Stomach (tissue), 4 donors: Measurements from ENCODE around the gene SRP14.
A peak's percentile ranks its signal among the peaks of the same experiment; 100 is the strongest.

Experiments used
- POLR2A ChIP-seq, 4 donors: fragments of 450-650 bp; IDR thresholded peaks; one replicate each; pipeline ENCODE4 v1.6.1; 2016; ENCODE audit warnings: antibody characterized with exemption in 4 of 4, control low read depth in 2 of 4, mild to moderate bottlenecking in 1 of 4, moderate library complexity in 1 of 4
- POLR2AphosphoS5 ChIP-seq, 3 donors: sonication (generic); formaldehyde crosslinking; IDR thresholded peaks; one replicate each; pipeline ENCODE4 v1.6.1; 2016; ENCODE audit warnings: antibody characterized with exemption in 3 of 3
- TF ChIP-seq, protein P1 (sequence below), 7 experiments: fragments of 450-650 bp in 4 of 7; fragments of 200-600 bp in 3 of 7; sonication (generic) in 3 of 7; IDR thresholded peaks; one replicate each; pipeline ENCODE4 v1.5.1; 2016 to 2019; ENCODE audit warnings: antibody characterized with exemption in 7 of 7, control low read depth in 2 of 7, mild to moderate bottlenecking in 1 of 7

DNA sequence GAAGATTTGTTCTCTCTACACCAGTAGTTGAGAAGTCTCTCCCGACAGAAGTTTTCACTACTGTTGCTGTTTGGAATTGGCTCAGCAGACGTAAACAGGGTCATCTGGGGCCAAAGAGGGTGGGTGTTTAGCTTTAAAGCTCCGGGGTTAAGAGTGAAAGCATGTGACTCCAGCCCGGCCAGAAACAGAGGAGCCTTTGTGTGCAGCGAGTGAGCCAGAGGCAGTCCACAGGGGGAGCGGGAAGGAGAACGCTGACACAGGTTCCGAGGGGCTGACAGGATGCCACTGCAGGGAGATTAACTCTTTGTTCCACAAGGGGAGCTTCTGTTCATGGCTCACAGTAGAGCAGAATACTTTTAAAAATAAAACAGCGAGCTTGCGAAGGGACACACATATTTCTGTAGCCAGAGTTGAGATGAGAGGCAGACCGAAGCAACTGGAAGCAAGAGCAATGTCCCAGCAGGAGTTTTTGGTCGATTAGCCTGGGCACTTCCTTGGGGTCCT, 42.8 kb upstream of the SRP14 start:
- TF ChIP-seq, protein P1, sequence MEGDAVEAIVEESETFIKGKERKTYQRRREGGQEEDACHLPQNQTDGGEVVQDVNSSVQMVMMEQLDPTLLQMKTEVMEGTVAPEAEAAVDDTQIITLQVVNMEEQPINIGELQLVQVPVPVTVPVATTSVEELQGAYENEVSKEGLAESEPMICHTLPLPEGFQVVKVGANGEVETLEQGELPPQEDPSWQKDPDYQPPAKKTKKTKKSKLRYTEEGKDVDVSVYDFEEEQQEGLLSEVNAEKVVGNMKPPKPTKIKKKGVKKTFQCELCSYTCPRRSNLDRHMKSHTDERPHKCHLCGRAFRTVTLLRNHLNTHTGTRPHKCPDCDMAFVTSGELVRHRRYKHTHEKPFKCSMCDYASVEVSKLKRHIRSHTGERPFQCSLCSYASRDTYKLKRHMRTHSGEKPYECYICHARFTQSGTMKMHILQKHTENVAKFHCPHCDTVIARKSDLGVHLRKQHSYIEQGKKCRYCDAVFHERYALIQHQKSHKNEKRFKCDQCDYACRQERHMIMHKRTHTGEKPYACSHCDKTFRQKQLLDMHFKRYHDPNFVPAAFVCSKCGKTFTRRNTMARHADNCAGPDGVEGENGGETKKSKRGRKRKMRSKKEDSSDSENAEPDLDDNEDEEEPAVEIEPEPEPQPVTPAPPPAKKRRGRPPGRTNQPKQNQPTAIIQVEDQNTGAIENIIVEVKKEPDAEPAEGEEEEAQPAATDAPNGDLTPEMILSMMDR (IDR thresholded peaks at IDR 0.05) = no peak
- TF ChIP-seq POLR2A (IDR thresholded peaks at IDR 0.05) = peak in 1 of 4 donors; percentile 19
- peak in 2 of 3 donors; percentile 53 to 65 for TF ChIP-seq POLR2AphosphoS5 (IDR thresholded peaks at IDR 0.05)
